ENCODE results near the gene EVI5. TPM values are rescaled to one million over a fixed set of nuclear protein-coding genes. Genes with fewer than 3 reads are reported as not detected.

EVI5 gene
- total RNA-seq, 1 donor from 2014 or later, result 17.4 TPM

- DNase-seq (ENCODE audit: low read depth), result no peak
- no peaks in the 10 kb centered on the region for H3K36me3 ChIP-seq (ENCODE audit: control insufficient read depth, insufficient read depth, low read length)
- no peak overlapping the region for H3K4me3 ChIP-seq (ENCODE audit: low read depth, low read length)
- TF ChIP-seq, protein P1, sequence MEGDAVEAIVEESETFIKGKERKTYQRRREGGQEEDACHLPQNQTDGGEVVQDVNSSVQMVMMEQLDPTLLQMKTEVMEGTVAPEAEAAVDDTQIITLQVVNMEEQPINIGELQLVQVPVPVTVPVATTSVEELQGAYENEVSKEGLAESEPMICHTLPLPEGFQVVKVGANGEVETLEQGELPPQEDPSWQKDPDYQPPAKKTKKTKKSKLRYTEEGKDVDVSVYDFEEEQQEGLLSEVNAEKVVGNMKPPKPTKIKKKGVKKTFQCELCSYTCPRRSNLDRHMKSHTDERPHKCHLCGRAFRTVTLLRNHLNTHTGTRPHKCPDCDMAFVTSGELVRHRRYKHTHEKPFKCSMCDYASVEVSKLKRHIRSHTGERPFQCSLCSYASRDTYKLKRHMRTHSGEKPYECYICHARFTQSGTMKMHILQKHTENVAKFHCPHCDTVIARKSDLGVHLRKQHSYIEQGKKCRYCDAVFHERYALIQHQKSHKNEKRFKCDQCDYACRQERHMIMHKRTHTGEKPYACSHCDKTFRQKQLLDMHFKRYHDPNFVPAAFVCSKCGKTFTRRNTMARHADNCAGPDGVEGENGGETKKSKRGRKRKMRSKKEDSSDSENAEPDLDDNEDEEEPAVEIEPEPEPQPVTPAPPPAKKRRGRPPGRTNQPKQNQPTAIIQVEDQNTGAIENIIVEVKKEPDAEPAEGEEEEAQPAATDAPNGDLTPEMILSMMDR (IDR thresholded peaks at IDR 0.05; ENCODE audit: insufficient read depth, low read length, poor library complexity, severe bottlenecking), result no peak
- H3K27me3 ChIP-seq (ENCODE audit: control insufficient read depth, insufficient read depth, low read length), result no peaks in the 10 kb centered on the region
These were observed 281.0 kb downstream of the EVI5 start for GRCh38 chr1:92503926-92504285.

DNA sequence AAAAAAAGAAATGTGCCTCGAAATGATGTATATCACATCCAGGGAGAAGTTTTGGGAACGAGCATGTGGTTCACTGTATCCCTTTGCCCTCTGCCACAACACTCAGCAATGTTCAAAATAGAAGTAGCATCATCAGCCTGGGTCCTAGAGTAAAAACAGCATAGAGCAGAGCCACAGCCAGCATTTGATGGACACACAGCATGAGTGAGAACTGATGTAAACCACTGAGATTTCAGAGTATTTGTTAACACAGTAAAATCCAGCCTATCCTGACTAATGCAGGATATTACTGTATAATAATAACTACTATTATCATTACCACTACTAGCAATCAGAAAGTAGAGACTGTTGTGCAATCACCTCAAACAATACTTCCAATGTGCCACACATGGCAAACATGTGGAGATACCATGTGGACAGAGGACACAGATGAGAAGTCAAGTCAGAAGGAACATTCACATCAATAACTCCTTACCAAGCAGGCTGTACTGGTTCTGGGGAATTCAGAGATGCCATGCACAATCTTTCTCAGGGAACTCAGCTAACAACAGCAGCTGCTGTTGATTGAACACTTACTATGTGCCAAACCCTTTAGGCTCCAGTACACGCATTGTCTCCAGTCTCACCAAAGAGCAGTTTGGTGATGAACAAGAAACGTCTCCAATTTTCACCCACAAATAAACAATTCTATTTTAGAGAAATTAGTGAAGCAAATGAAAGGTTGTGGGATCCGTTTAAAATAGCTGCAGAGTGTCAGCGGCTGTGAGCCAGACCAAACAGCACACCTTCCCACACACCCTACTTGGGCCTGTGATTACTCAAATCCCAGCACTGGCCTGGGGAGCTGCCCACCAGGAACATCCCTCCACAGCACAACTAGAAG is 281.6 kb downstream of the EVI5 start:
- no peak overlapping the region for H3K4me3 ChIP-seq (ENCODE audit: low read depth, low read length)
- no peaks in the 10 kb centered on the region for H3K27me3 ChIP-seq (ENCODE audit: control insufficient read depth, insufficient read depth, low read length)
- TF ChIP-seq, protein P1 (IDR thresholded peaks at IDR 0.05; ENCODE audit: insufficient read depth, low read length, poor library complexity, severe bottlenecking), result no peak
- DNase-seq (ENCODE audit: low read depth), result no peak
- no peaks in the 10 kb centered on the region for H3K36me3 ChIP-seq (ENCODE audit: control insufficient read depth, insufficient read depth, low read length)

- no peak for DNase-seq (ENCODE audit: low read depth)
- Histone ChIP-seq H3K4me3 (ENCODE audit: low read depth, low read length) (no peak overlapping the region), H3K27me3 (ENCODE audit: control insufficient read depth, insufficient read depth, low read length) (no peaks in the 10 kb centered on the region), H3K36me3 (ENCODE audit: control insufficient read depth, insufficient read depth, low read length) (no peaks in the 10 kb centered on the region)
- TF ChIP-seq, protein P1 (IDR thresholded peaks at IDR 0.05; ENCODE audit: insufficient read depth, low read length, poor library complexity, severe bottlenecking), result no peak
These were observed 282.7 kb downstream of the EVI5 start for GRCh38 chr1:92502247-92502646.

- DNase-seq (ENCODE audit: low read depth), result no peak
- Histone ChIP-seq H3K36me3 (ENCODE audit: control insufficient read depth, insufficient read depth, low read length) (no peaks in the 10 kb centered on the region), H3K4me3 (ENCODE audit: low read depth, low read length) (no peak overlapping the region), H3K27me3 (ENCODE audit: control insufficient read depth, insufficient read depth, low read length) (no peaks in the 10 kb centered on the region)
- TF ChIP-seq, protein P1 (IDR thresholded peaks at IDR 0.05; ENCODE audit: insufficient read depth, low read length, poor library complexity, severe bottlenecking), result no peak
These were observed 284.4 kb downstream of the EVI5 start for GRCh38 chr1:92500552-92500951.

DNA sequence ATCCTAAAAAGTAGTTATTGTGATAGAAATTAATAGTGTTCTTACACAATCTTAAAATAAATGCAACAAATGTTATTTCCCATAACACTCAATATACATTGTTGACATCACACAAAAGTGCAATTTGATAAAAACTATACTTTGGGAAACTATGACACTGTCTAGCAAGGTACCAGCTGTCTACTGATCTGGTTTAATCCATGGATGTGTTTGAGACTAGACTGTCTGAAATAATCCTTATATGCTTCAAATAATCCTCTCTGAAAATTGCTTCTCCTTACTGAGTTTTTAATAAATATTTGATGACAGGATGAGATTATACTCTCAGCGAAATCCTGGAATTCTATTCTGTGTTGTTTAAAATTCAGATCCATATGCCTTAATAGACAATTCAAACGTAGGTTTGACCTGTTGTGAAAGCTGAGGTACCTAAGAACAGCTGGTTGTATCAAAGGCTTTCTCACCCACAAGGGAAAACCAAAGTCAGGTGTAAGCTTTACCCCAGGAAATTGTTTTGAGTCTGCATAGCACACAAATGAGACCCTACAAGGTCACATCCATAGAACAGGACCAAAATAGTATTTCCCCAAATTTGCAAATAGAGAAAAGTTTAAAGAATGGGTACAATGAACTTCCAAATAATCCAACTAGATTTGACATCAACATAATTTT is 289.4 kb downstream of the EVI5 start:
- DNase-seq (ENCODE audit: low read depth), result no peak
- TF ChIP-seq, protein P1 (IDR thresholded peaks at IDR 0.05; ENCODE audit: insufficient read depth, low read length, poor library complexity, severe bottlenecking), result no peak
- H3K27me3 ChIP-seq (ENCODE audit: control insufficient read depth, insufficient read depth, low read length), result no peaks in the 10 kb centered on the region
- no peak overlapping the region for H3K4me3 ChIP-seq (ENCODE audit: low read depth, low read length)
- no peaks in the 10 kb centered on the region for H3K36me3 ChIP-seq (ENCODE audit: control insufficient read depth, insufficient read depth, low read length)
